SU-DHL-6 (cell line): ENCODE measurements around the gene TOR4A.

Experiments
- H2AFZ ChIP-seq: fragments of 200-600 bp; sonication (generic); 2 replicates; pipeline ENCODE4 v1.6.1; 2014; ENCODE audit warnings: low read depth, mild to moderate bottlenecking, moderate library complexity, mixed read lengths, antibody characterized with exemption, low read length; ENCODE audit not compliant: severe bottlenecking
- H3F3A ChIP-seq: fragments of 200-600 bp; shearing (Covaris generic); 2 replicates; pipeline ENCODE4 v1.6.0; 2016; ENCODE audit warnings: antibody characterized with exemption, mild to moderate bottlenecking; ENCODE audit not compliant: insufficient read depth
- H3K27ac ChIP-seq: fragments of 200-600 bp; sonication (generic); 2 replicates; pipeline ENCODE4 v1.5.1; 2016; ENCODE audit warnings: low read depth, mild to moderate bottlenecking, low read length, moderate library complexity, mixed read lengths
- H3K27me3 ChIP-seq: fragments of 200-600 bp; sonication (generic), shearing (Covaris generic); 2 replicates; pipeline ENCODE4 v1.6.0; 2014; ENCODE audit warnings: mild to moderate bottlenecking, low read length
- H3K36me3 ChIP-seq: fragments of 200-600 bp; sonication (generic); 2 replicates; pipeline ENCODE4 v1.6.1; 2014; ENCODE audit warnings: mild to moderate bottlenecking, low read length, mixed read lengths
- H3K4me2 ChIP-seq: fragments of 300-600, 200-600 bp; shearing (Covaris generic), sonication (generic); 2 replicates; pipeline ENCODE4 v1.6.0; 2014; ENCODE audit warnings: low read length, low read depth, mild to moderate bottlenecking; ENCODE audit not compliant: poor library complexity, severe bottlenecking
- H3K4me3 ChIP-seq: fragments of 200-600 bp; sonication (generic); 2 replicates; pipeline ENCODE4 v1.5.1; 2014; ENCODE audit warnings: antibody characterized with exemption, low read length, mild to moderate bottlenecking, mixed read lengths; ENCODE audit not compliant: insufficient read depth, poor library complexity, severe bottlenecking
- H3K79me2 ChIP-seq: fragments of 200-600 bp; sonication (generic); 2 replicates; pipeline ENCODE4 v1.6.1; 2014; ENCODE audit warnings: mild to moderate bottlenecking, low read length, moderate library complexity; ENCODE audit not compliant: insufficient read depth
- H3K9ac ChIP-seq: fragments of 200-600 bp; sonication (generic); 2 replicates; pipeline ENCODE4 v1.7.0; 2014; ENCODE audit warnings: mild to moderate bottlenecking, low read length
- H3K9me2 ChIP-seq: fragments of 200-600 bp; sonication (generic); replicated peaks from 2 replicates; pipeline ENCODE4 v1.6.1; 2014; ENCODE audit warnings: low read length; ENCODE audit not compliant: insufficient read depth
- H3K9me3 ChIP-seq: fragments of 200-600 bp; sonication (generic); 2 replicates; pipeline ENCODE4 v1.6.1; 2014; ENCODE audit warnings: low read length, mixed read lengths; ENCODE audit not compliant: insufficient read depth
- H4K20me1 ChIP-seq: fragments of 200-600 bp; sonication (generic); 2 replicates; pipeline ENCODE4 v1.6.1; 2014; ENCODE audit warnings: low read depth, mild to moderate bottlenecking, antibody characterized with exemption, low read length, moderate library complexity, mixed read lengths
- EZH2phosphoT487 ChIP-seq: fragments of 200-600 bp; sonication (generic), shearing (Covaris generic); conservative IDR thresholded peaks from 2 replicates; pipeline ENCODE4 v1.6.1; 2018; ENCODE audit warnings: mild to moderate bottlenecking, antibody characterized with exemption, low read length, moderate library complexity, mixed read lengths
- TF ChIP-seq, protein P1 (sequence below): fragments of 200-600 bp; sonication (generic); IDR thresholded peaks from one replicate; pipeline ENCODE4 v1.5.1; 2017; ENCODE audit warnings: antibody characterized with exemption, mild to moderate bottlenecking, low read length, moderate library complexity; ENCODE audit not compliant: insufficient read depth, poor library complexity, severe bottlenecking

TOR4A gene

DNA sequence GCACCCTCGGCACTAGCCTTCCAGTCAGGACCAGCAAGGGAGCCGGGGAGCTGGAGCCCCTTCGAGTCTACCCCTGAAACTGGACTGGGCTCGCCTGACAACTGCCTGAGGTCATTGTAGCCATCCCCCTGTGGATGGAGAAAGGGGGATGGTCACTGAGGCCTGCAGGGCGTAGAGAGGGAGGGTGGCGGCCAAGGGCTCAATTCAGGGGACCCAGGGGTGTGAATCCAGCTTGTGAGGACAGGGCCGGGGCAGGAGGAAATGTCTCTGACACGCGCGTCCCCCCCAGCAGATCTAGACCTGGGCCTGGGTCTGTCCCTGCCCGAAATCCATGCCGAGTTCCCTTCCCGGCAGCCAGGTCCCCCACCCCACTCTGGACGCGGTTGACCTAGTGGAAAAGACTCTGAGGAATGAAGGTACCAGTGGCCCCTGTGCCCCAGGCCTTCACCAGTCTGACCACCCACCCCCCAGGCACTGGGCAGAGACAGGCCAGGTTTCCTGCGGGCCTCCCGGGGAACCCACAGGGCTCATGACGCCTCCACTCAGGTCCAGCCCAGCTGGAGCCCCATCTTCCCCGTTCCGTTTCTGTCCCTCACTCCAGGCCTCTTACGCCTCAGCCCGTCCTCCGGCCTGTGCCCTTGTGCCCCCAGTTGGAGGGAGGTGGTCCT is 46.0 kb upstream of the TOR4A start:
- no peaks in the 10 kb centered on the region for H3K9me3 ChIP-seq
- no peak overlapping the region for H3K9ac ChIP-seq
- H3K9me2 ChIP-seq, result no peaks in the 10 kb centered on the region
- H3K27ac ChIP-seq, result no peak overlapping the region
- H2AFZ ChIP-seq, result no peak overlapping the region
- TF ChIP-seq, protein P1, sequence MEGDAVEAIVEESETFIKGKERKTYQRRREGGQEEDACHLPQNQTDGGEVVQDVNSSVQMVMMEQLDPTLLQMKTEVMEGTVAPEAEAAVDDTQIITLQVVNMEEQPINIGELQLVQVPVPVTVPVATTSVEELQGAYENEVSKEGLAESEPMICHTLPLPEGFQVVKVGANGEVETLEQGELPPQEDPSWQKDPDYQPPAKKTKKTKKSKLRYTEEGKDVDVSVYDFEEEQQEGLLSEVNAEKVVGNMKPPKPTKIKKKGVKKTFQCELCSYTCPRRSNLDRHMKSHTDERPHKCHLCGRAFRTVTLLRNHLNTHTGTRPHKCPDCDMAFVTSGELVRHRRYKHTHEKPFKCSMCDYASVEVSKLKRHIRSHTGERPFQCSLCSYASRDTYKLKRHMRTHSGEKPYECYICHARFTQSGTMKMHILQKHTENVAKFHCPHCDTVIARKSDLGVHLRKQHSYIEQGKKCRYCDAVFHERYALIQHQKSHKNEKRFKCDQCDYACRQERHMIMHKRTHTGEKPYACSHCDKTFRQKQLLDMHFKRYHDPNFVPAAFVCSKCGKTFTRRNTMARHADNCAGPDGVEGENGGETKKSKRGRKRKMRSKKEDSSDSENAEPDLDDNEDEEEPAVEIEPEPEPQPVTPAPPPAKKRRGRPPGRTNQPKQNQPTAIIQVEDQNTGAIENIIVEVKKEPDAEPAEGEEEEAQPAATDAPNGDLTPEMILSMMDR, result no peak
- TF ChIP-seq EZH2phosphoT487, result no peak
- no peak overlapping the region for H3K4me2 ChIP-seq
- H3K79me2 ChIP-seq, result no peaks in the 10 kb centered on the region
- H3F3A ChIP-seq, result no peaks in the 10 kb centered on the region
- no peak overlapping the region for H3K4me3 ChIP-seq
- H4K20me1 ChIP-seq, result no peaks in the 10 kb centered on the region
- no peaks in the 10 kb centered on the region for H3K36me3 ChIP-seq
- no peaks in the 10 kb centered on the region for H3K27me3 ChIP-seq

DNA sequence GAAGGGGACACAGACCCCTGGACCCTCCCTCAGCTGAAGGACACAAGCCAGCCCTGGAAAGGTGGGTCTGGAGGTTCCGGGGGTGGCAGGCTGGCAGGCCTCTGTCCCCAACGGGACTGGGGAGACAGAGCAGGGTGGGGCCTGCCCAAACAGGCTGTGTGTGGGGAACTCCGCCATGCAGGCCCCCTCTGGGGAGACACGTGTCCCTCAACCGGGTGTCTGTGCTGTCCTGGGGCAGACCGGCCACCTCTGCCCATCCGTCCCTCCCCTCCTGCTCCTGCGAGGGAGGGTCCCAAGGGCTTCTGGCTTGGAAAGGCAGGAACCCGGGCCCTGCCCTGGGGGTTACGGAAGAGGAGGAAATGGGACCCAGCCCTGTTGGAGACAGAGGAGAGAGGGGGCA is 45.4 kb upstream of the TOR4A start:
- H2AFZ ChIP-seq, result no peak overlapping the region
- H3K4me2 ChIP-seq, result no peak overlapping the region
- H3K27me3 ChIP-seq, result no peaks in the 10 kb centered on the region
- H4K20me1 ChIP-seq, result no peaks in the 10 kb centered on the region
- no peaks in the 10 kb centered on the region for H3K79me2 ChIP-seq
- no peaks in the 10 kb centered on the region for H3K9me2 ChIP-seq
- H3K36me3 ChIP-seq, result no peaks in the 10 kb centered on the region
- no peaks in the 10 kb centered on the region for H3F3A ChIP-seq
- no peak overlapping the region for H3K4me3 ChIP-seq
- no peak overlapping the region for H3K27ac ChIP-seq
- H3K9me3 ChIP-seq, result no peaks in the 10 kb centered on the region
- TF ChIP-seq EZH2phosphoT487, result no peak
- TF ChIP-seq, protein P1, result no peak
- no peak overlapping the region for H3K9ac ChIP-seq

DNA sequence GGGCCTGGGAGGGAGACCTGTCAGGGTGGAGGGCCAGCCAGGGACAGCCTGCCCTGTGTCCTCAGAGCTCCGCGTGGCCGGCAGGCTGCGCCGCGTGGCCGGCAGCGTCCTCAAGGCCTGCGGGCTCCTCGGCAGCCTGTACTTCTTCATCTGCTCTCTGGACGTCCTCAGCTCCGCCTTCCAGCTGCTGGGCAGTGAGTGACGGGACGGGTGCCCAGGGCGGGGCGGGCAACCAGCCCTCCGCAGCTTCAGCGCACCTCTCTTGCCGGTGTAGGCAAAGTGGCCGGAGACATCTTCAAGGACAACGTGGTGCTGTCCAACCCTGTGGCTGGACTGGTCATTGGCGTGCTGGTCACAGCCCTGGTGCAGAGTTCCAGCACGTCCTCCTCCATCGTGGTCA is 45.0 kb upstream of the TOR4A start:
- H3F3A ChIP-seq, result no peaks in the 10 kb centered on the region
- no peaks in the 10 kb centered on the region for H3K27me3 ChIP-seq
- no peaks in the 10 kb centered on the region for H4K20me1 ChIP-seq
- H2AFZ ChIP-seq, result no peak overlapping the region
- no peak overlapping the region for H3K4me3 ChIP-seq
- H3K79me2 ChIP-seq, result no peaks in the 10 kb centered on the region
- H3K9me2 ChIP-seq, result no peaks in the 10 kb centered on the region
- H3K4me2 ChIP-seq, result no peak overlapping the region
- H3K36me3 ChIP-seq, result no peaks in the 10 kb centered on the region
- no peak overlapping the region for H3K27ac ChIP-seq
- TF ChIP-seq, protein P1, result no peak
- TF ChIP-seq EZH2phosphoT487, result no peak
- no peaks in the 10 kb centered on the region for H3K9me3 ChIP-seq
- H3K9ac ChIP-seq, result no peak overlapping the region
